Measurements from ENCODE around the gene SLC25A33.

- no peak for TF ChIP-seq POLR2A (IDR thresholded peaks at IDR 0.05)
- no peak for TF ChIP-seq CTCF (IDR thresholded peaks at IDR 0.05)
- TF ChIP-seq POLR2AphosphoS5 (IDR thresholded peaks at IDR 0.05): no peak
- no peak for TF ChIP-seq EP300 (IDR thresholded peaks at IDR 0.05)
These were observed 68.1 kb downstream of the SLC25A33 start for GRCh38 chr1:9607352-9607751.
